ENCODE data around the gene GBA2.
A peak's percentile ranks its signal among the peaks of the same experiment; 100 is the strongest.

Gene GBA2

DNA sequence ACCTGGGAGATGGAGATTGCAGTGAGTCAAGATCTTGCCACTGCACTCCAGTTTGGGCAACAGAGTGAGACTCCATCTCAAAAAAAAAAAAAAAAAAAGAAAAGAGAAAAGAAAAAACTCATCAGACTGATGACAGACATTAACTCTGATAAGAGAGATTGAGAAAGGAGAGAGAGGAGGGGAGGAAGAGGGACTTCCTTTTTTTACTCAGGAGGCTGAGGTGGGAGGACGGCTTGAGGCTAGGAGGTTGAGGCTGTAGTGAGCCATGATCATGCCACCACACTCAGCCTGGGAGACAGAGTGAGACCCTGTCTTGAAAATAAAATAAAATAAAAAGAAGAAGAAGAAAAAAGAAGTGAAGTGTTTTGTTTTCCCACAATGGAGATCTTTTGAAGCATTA is 14.8 kb upstream of the GBA2 start:
- DNase-seq: no peak

DNA sequence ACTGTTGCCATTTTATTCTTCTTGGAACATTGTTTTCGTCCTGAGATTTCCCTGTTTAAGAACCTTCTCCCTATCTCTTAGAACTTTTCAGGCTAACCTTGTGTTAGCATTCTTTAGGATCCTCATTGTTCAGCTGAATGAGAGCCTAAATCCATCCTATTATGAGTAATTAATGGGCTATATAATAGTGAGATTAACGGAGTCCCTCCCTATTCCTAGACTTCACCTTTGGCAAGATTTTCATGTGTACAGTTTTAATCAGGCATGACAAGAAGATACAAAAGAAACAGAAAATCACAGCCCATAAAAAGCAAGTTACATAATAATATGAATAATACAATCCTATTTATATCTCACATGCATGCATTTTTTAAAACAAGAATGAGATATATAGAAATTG is 14.2 kb upstream of the GBA2 start:
- no peak for DNase-seq

DNA sequence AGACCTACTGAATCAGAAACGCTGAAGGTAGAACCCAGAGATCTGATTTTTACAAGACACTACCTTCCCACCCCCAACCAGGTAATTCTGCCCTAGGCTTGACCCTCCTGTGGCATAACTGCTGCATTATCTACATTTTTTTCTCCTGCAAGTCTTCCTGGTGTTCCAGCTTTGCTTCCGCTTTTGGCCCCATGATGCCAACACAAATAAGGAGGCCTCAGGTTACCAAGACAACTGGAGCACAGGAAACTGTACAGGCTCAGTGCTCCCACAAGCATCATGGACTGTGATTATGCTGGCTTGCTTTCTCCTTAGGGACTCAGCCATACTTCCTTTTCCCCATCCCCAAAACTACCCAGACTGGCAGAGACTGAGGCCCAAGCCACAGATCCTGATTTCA is 11.6 kb upstream of the GBA2 start:
- DNase-seq: no peak

DNA sequence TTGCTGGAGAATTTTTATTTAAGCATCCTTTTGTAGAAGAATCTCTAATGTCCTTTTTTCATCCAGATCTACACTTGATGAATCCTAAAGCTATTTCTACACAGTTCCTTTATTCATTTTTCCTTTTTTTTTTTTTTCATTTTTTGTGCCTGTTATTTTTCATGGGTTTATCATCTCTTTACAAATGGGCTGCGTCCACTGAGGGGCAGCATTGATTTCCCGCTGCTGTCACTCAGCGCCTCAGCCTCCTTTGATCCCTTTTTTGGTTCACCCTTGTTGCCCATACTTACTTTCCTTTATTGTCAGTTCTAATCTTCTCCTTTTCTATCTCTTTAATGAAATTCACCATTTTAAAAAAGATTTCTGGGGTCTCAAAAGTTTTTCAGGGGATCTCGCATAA is 10.8 kb upstream of the GBA2 start:
- DNase-seq: no peak

DNA sequence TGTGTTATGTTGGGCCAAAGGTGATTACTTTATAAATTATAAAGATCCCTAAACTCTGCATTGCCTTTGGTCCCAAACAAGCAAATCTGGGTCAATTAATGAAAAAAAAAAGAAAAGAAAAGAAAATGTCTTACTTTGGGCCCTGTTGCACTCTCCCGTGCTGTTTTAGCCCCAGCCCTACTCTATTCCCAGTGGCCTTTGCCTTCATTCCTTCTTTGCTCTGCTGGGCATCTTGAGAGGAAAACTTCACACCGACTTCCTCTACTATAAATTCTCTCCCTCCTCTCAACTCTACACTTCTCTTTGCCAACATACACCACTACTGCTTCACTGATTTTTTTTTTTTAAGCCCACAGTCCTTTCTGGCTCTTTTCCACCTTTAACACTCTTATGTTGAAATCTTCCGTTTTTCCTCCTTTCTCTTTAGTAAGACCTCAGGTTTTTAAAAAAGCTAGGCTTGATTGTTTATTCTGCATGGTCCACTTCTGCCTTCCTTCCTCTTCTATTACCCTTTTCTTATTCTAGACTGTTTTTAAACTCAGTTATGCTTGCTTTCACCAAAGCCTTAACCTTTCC is 9.5 kb upstream of the GBA2 start:
- DNase-seq: no peak

DNA sequence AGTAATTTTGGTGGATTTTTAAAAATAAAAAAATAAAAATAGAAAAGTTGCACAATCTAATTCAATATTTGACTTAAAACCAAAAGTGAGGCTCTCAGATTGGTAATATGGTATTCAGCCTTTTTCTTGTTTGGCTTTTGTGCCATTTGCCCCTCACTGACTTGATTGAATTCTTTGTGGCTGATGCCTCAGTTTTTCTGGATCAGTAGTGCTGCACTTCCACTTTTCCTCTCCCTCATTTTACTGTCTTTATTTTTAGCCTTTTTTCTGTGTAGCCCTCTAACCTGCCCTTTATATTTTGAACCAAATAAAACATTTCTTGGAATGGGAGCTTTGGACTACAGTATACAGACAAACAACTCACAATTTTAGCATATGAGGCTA is 8.9 kb upstream of the GBA2 start:
- no peak for DNase-seq

DNA sequence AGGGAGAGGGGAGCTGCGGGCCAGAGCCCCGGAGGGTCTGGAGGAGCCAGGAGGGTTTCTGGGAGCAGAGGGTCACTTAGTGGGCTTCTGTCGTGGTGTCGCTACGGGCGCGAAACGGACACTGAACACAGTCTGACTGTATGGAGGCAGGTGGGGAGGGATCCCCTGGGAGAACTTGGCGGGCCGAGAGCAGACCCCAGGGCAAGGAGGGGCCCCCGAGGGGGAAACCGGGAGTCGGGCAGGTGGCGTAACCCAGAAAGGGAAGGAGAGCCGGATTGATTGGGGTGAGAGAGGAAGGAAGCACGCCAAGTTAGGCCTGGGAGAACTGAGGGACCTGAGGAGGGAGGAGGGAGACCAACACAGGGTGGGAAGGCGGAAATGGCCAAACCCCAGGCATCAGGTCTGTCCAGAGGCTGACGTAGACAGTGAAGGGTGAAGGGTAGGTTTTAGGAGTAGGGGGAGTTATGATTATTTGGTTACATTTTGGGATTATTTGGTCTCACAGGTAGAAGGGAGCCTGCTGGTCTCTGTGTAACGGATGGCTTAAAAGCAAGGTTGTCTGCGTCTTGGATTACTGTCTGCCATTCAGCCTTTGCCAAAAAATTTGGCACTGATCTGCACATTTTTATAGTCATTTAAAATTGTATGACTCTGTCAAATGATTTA is 8.3 kb upstream of the GBA2 start:
- peak; percentile 30 to 43 for DNase-seq

DNA sequence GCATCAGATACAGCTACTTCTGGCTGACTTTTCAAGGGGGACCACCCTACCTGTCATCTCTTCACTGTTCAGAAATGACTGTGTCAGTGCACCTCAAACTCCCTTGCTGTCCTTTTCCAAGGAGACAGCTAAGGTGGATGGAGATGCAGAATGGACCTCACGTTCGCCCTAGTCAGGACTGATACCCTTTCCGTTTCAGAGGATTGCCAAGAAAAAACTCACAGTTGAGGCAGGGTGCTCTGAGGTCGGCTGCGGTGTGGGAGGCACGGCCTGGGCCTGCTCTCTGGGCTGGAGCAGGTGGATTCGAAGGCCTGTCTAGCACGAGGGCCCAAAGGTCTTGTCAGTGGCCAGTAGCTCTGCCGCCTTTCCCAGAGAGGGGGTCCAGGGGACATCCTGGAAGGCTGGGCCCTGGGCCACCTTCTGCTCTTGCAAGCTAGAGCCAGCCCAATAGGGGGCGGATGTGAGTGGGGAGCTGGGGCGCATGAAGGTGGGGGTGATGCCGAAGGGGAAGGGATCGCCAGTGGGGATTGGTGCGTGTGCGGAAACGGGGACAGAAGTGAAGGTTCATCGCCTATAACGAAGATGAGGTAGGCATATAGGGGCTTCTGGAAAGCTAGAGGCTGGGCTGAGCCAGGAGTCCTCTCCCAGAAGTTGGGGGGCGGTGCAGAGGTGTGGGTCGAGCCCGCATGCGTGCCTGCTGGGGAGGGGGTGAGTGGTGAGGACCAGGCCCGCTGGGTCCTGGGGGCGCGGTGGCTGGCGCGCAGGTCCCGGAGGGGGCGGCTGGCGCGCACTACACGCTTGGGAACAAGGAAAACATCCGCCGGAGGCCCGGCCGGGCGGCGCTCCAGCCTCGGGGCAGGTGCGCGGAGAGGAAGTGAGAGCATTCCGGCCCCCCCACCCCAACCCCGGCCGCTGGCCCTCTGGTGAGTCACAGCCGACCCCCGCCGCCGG is 7.5 kb upstream of the GBA2 start:
- DNase-seq: peak; percentile 87 to 88

DNA sequence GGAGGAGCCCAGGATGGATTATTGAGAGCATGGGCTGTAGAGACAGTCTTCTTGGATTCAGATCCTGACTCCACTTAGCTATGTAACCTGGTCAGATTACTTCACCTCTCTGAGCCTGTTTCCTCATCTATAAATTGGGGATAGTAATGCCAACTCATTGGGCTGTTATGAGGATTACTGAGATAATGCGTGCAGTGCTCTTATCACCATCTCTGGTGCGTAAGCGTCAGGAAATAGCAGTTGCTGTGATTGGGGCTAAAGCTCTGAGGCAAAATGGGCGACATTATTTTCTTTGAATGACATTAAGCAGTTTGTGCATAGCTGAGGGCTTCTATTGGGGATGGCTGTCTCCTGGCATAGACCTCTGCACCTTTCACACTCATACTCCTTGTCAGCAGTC is 6.0 kb upstream of the GBA2 start:
- no peak for DNase-seq

DNA sequence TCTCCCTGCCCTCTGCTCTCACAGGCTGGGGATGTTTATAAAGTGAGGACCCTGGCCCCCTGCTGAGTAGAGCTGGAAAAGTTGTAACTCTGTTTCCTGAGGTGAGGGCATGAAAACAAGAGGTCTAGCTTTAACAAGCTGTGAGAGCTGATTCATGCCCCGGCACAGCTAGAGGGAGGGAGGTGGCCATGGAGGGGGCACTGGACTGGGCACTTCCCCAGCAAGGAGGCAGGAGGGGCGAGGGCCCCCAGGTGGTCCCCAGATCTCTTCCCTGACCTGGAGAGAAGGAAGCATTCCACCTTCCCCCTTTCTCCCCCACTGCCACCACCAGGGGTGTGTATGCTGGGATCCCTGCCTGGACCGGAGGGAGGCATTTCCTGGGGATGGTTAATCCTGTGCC is 5.2 kb upstream of the GBA2 start, which contains the start of gene MSMP:
TSS of gene MSMP (minus strand) at position 13 of the 400 bp plus-strand sequence. CDS start 147 bp downstream, outside the sequence.
- DNase-seq: no peak

DNA sequence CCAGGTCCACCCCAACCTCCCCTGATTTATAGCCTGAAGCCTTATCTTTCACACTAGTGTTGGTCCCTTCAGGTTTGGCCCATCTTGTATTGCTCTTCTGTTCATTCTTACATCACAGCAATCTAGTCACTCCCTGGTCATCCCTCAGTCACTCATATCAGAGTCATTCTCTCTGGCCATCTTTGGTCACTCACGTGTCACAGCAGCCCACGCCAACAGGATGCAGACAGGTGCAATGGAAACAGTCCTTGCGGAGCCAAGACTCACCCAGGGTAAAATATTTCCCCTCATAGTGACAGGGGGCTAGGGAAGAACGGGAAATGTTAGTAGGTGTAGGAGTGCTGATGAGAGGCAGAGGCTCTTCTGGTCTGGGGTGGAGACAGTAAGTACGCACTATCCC is 4.4 kb upstream of the GBA2 start:
- no peak for DNase-seq

DNA sequence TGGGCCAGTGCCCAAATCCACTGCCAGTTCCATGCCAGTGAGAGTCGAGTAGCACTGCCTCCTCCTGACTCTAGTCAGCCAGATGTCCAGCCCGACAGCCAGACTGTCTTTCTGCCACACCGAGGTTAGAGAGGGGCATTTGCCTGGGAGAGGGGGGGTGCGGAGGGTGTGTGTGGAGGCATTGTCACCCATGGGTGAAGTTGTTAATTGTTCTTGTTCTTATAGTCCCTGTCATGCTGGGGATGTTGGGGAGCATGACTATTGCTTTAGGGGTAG is 1.2 kb upstream of the GBA2 start:
- DNase-seq: no peak

DNA sequence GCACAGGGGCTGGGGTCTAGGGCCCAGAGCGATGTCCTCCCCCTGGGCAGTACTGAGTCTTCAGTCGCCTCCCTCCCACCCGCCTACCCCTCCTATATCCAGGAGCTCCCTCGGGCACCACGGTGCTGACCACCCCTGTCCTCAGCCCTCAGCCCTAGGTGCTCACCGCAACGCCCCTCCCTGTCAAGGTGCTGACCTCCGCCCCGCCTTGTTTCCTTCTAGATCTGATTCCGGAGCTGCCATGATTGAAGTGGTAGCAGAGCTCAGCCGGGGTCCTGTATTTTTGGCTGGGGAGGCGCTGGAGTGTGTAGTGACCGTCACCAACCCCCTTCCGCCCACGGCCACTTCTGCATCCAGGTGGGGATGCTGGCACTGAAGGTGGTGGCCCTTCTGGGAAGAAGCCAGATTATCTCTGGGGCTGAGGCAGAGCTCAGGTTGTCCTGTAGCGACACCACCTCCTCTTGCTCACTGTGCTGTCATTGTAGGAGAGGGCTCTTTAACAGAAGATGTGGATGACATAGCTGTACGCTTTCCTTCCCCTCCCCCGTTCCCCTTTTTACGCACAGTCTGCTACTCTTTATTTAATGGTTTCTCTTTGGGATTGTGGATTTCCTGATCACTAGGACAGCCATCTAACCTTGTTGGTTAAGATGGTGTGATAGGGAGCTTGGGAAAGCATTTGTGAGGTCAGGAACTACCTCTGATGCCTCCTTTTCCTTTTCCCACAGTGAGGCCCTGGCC is 657 bp upstream of the GBA2 start:
- peak; percentile 48 to 55 for DNase-seq

DNA sequence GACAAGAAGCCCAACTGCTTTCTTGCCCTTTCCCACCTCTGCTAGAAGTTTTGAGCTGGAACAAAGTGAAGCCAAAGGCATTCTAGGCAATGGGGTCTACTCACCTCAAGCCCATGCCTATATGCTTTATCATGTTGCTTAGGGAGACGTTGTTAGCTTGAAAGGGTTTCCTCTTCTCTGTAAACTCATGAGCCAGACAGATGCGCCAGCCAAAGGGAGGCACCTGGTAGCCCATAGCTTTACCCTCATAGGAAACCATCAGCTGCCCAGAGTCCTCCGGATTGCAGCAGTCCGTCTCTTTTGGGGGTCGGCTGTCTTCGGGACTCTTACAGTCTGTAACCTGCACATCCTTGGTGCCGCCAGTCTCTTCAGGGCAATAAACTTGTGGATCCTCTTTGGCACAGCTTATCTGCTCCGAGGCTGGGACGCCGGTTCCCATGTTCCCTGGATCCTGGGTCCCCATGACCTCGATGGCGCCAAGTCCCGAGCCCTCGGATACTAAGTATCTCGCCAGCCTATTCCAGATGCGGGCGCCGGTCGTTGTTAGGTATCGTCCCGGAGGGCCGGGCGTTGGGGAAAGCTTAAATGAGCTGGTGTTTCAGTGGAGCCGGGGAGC is 678 bp downstream of the GBA2 start:
- DNase-seq: no peak

DNA sequence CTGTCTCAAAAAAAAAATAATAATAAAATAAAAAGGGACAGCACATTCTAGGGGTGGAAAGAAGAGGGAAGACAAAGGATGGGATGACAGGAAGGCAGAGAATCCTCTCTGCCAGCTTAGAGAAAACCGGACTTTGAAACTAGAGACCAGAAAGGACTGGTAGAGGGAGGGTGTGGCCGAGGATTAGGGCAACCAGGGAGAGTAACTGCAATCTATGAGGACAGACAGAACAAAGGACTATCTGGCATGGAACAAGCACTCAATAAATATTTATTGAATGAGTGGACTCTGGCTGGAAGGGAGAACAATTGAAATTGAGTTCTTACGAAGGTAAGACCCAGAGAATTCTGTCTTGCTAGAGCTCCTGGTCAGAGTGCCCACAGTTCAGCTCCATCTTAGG is 2.4 kb downstream of the GBA2 start:
- no peak for DNase-seq

DNA sequence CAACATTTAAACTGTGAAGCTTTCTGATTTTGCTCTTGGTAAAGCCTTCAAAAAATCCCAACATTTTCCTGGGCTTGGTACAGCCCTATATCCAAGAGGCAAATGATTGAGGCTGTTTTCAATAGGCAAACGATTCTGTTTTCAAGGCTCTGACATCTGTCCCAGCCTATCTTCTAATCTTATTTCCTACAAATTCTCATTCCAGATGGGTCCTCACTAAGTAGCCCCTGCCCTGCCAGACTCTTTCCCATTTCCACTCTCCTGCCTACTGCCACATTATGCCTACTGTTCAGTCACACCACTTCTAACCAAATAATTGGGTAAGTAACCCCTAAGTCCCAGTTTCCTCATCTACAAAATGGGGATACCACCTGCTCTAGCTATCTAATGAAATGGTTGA is 3.5 kb downstream of the GBA2 start:
- DNase-seq: no peak

DNA sequence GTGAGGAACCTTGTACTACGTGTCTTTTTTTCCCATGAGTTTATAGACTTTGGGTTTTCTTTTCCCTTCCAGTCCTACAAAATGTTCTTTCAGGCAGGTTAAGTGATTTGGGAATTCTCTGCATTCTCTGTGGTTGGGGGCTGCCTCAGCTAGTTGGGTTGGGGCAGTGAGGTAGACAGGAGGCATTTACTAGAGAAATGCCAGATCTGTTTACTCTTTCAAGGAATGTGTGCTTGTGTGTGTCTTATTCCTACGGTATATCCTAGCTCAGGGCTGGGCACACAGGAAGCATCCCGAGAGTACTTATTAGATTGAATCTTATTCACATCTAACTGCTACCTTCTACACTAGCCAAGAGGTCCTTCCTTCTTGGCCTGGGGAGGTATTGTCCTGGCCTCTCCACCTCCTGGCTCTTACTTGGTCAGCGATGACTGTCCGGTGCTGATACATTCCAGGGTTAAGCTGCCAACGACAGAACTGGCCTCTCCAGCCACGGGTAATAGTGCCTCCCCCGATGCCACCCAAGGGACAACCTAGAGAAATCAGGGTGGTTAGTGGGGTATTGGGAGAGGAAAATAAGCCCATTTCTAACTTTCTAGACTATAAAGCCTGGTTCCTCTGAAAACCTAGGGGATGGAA is 5.0 kb downstream of the GBA2 start:
- no peak for DNase-seq

DNA sequence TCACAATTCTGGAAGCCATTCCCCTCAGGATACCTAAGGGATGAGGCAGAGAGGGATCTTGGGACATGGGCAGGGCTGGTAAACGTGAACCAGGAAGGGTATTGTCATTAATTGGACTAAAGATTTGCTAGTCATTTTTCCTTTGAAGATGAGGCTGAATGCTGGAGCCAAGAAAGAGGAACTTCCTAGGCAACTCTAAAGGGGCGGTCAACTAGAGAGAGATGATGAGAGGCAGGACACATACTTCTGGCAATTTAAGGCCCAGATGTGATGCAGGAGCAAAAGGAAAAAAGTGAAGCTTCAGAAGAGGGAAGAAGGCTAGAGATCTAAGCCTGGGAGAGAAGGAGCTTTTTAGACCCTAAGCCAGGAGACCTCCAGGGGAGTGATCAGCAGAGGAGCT is 5.6 kb downstream of the GBA2 start:
- no peak for DNase-seq

DNA sequence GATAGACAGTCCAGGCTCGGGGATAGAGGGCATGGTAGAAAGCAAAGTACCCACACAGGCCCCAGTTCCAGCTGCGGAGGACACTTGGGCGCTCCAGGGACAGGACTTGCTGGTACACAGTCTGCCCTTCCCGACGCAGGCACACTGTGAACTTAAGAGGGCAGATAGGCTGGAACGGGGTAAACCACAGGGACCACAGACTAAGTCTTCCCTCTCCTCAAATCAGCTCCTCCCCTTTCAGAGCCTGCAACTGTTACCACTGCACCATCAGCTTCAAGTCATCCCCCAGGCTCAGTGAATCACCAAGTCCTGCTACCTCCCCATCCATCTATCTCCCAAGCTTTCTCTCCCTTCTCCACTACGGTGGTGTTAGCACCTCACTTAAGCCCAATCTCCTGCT is 7.3 kb downstream of the GBA2 start:
- DNase-seq: no peak

DNA sequence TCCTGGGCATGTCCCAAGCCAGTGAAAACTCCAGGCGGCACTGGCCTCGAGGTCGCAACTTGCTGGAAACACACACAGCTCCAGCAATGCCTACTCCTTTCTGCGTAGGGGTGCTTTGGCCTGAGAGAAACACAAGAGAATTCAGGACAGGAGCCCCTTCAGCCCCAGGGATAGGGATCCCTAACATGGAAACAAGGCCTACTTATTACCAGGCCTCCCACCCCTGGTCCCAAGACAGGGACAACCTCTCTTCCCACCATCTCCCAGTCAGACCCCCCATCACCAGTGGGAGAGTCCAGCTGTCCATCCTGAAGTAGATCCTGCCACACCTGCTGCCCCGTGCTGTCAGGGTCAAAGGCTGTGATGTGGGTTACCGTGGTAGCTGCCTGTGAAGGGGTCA is 8.8 kb downstream of the GBA2 start:
- DNase-seq: no peak

DNA sequence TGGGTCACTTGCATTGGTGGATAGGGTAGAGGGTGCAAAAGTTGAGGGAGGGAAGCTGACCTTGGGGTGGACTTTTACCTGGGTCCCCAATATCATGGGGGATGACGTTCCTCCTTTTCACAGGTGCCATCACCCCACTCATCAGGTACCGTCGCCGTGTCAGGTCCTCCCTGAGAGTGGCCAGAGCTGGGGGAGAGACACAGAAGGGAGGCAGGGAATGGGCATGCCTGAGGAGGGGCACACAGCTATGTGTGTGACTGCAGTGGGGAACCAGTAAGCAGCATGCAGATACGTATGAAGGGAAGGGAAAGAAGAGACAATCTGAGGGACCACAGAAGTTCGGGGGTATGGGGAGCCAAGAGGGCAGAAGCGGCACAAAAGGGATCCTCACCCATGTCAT is 10.1 kb downstream of the GBA2 start:
- no peak for DNase-seq

DNA sequence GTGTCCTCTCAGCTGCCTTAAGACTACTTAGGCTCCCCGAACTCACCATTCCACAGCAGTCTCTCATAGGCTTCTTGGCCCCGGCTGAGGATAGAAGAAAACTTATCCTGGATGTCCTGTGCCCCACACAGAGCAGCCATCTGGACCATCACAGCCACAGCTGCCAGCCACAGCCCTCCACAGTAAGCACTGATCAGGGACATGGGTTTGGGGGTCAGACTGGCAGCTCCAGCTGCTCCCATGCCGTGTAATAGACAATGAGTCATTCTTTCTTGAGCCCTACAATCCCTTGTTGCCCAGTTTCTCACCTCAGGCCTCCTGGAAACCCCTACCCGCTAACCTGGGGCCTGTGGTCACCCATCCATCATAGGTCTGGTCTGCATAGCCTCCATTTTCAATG is 10.8 kb downstream of the GBA2 start:
- no peak for DNase-seq

DNA sequence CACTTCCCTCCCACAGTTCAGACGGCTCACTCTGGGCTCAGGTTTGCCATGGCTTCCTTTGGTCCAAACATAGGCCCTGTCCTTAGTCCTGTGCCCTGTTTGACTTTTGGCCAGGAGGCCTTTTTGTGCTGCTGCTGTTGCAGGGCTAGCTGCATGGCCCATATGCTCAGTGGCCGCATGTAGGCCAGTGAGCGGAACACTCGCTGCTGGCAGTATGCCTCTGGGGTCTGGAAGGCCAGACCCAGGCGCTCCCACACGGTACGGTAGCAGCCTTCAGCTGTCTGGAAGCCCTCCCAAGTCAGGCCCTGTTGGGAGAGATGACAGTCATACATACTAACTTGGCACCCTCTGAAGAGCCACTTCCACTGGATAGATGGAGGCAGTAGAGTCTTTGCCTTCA is 11.9 kb downstream of the GBA2 start:
- DNase-seq: no peak
